PC-3 (cell line): ENCODE measurements around the gene ZNF524. TPM values are rescaled to one million over a fixed set of nuclear protein-coding genes. Genes with fewer than 3 reads are reported as not detected.
A peak's percentile ranks its signal among the peaks of the same experiment; 100 is the strongest.

Experiments
- ATAC-seq: fragments of 200-7000 bp; cut with Tn5 transposase; 2 replicates; pipeline ENCODE4 v1.9.1; 2020; ENCODE audit warnings: mild to moderate bottlenecking, moderate library complexity
- BruUV-seq: library from RNA; stranded (reverse); fragments of 400-500 nt; replicated peaks from 2 replicates; lab custom pipeline; 2021; lab: Mats Ljungman, UMichigan
- CTCF ChIA-PET: fragments of 300-600 bp; sonication (Branson Sonifier 250); formaldehyde crosslinking; loops from one replicate; lab custom pipeline; 2022; ENCODE audit warnings: antibody characterized with exemption; lab: Charles Lee
- POLR2A ChIA-PET: fragments of 300-600 bp; sonication (Branson Sonifier 250); formaldehyde crosslinking; loops from one replicate; lab custom pipeline; 2022; ENCODE audit warnings: antibody characterized with exemption; ENCODE audit not compliant: unreplicated experiment; lab: Charles Lee
- DNase-seq: peaks from one replicate; pipeline ENCODE4 v3.0.0-alpha.2; 2015
- H2AFZ ChIP-seq: fragments of 300-600 bp; sonication (generic); 2 replicates; pipeline ENCODE4 v1.6.0; 2016; ENCODE audit warnings: antibody characterized with exemption, low read length
- H3F3A ChIP-seq: fragments of 300-600 bp; sonication (generic); one replicate; pipeline ENCODE4 v1.6.0; 2017; ENCODE audit warnings: antibody characterized with exemption, low read length, control low read depth, mild to moderate bottlenecking; ENCODE audit not compliant: unreplicated experiment
- H3K27ac ChIP-seq: fragments of 300-600 bp; sonication (generic); 2 replicates; pipeline ENCODE4 v1.5.1; 2016; ENCODE audit warnings: mild to moderate bottlenecking, low read length
- H3K27me3 ChIP-seq: fragments of 300-600 bp; sonication (generic); 2 replicates; pipeline ENCODE4 v1.6.1; 2016; ENCODE audit warnings: low read length, mixed read lengths
- H3K36me3 ChIP-seq: fragments of 300-600 bp; sonication (generic); 2 replicates; pipeline ENCODE4 v1.6.1; 2016; ENCODE audit warnings: low read depth, mixed run types, low read length, mixed read lengths
- H3K4me1 ChIP-seq: fragments of 300-600 bp; sonication (generic); 2 replicates; pipeline ENCODE4 v1.5.1; 2016; ENCODE audit warnings: low read length; ENCODE audit not compliant: insufficient read depth
- H3K4me2 ChIP-seq: fragments of 300-600 bp; sonication (generic); 2 replicates; pipeline ENCODE4 v1.6.0; 2016; ENCODE audit warnings: low read length
- H3K4me3 ChIP-seq: fragments of 300-600 bp; sonication (generic); 2 replicates; pipeline ENCODE4 v1.5.1; 2016; ENCODE audit warnings: mild to moderate bottlenecking, low read length, mixed read lengths
- H3K79me2 ChIP-seq: fragments of 300-600 bp; sonication (generic); 2 replicates; pipeline ENCODE4 v1.6.1; 2017; ENCODE audit warnings: low read length, mixed read lengths
- H3K9ac ChIP-seq: fragments of 300-600 bp; sonication (generic); 2 replicates; pipeline ENCODE4 v1.6.0; 2016; ENCODE audit warnings: mild to moderate bottlenecking, low read length
- H3K9me2 ChIP-seq: fragments of 300-600 bp; sonication (generic); replicated peaks from 2 replicates; pipeline ENCODE4 v1.6.1; 2016; ENCODE audit warnings: mixed run types, low read length, mixed read lengths
- H3K9me3 ChIP-seq: fragments of 300-600 bp; sonication (generic); 2 replicates; pipeline ENCODE4 v1.6.1; 2016; ENCODE audit warnings: low read length, mixed read lengths
- H4K20me1 ChIP-seq: fragments of 300-600 bp; sonication (generic); 2 replicates; pipeline ENCODE4 v1.6.1; 2016; ENCODE audit warnings: low read length, mixed read lengths
- CTCF ChIP-seq: fragments of 300-600 bp; sonication (generic); conservative IDR thresholded peaks from 2 replicates; pipeline ENCODE4 v1.5.1; 2017; ENCODE audit warnings: antibody characterized with exemption, low read depth, mild to moderate bottlenecking, low read length
- EZH2 ChIP-seq: fragments of 300-600 bp; sonication (generic); IDR thresholded peaks from one replicate; pipeline ENCODE4 v1.6.1; 2017; ENCODE audit warnings: antibody characterized with exemption, mild to moderate bottlenecking, low read length; ENCODE audit not compliant: unreplicated experiment
- EZH2phosphoT487 ChIP-seq: fragments of 300-600 bp; sonication (generic); IDR thresholded peaks from 2 replicates; pipeline ENCODE4 v1.6.1; 2018; ENCODE audit warnings: mild to moderate bottlenecking, antibody characterized with exemption, low read length, borderline replicate concordance
- intact Hi-C: fragments of 100-400 bp; cut with micrococcal nuclease; formaldehyde crosslinking; loops from 2 replicates; pipeline ENCODE4 v1.9.0; 2023
- total RNA-seq: library from RNA; depleted of rRNA; stranded (reverse); fragments of >200 nt; gene quantifications from 2 replicates; pipeline ENCODE4 v1.2.3, GENCODE V29; 2014

ZNF524 gene
- total RNA-seq, 1 experiment from 2014 or later, result 27.7 TPM

DNA sequence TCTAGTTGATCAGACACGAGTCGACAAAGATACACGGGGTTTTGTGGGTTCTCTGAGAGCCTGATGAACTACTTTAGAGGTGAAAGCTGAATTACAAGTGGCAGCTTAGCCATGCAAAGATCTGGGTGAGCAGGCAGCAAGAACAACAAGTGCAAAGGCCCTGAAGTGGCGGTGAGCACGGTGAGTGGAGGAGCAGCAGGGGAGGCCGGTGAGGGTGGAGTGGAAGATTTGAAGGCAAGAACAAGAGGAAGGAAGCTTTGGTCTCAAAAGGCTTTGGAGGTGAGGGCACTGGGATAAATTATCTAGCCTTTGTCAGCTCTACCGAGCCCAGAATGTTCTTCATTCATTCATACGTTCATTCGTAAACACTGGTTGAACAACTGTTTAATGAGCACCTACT lies 6.7 kb downstream of the ZNF524 start:
- CTCF ChIA-PET, result interaction anchor here (0.5 to 2.8 kb wide), 11 partner anchors 17 to 460 kb away, joined by 3 to 12 read pairs (median 4); partner anchors contain the start of genes ISOC2 and ZNF784
- intact Hi-C loops, result loop anchor here (1.0 kb wide), 1 partner anchor 90 kb away; no protein-coding TSS in a partner anchor
- peak overlapping the region; percentile 82 for H3K4me3 ChIP-seq

GRCh38 chr19:55609326-55609725 lies 9.2 kb downstream of the ZNF524 start:
- Histone ChIP-seq H3K36me3 (no peaks in the 10 kb centered on the region), H2AFZ (no peak overlapping the region), H3K27ac (no peak overlapping the region), H3K9ac (no peak overlapping the region), H3K4me3 (no peak overlapping the region), H3K4me2 (no peak overlapping the region), H3K79me2 (peaks cover 31% of the 10 kb centered on the region), H3K9me2 (no peaks in the 10 kb centered on the region), H3F3A (peaks cover 6% of the 10 kb centered on the region), H4K20me1 (no peaks in the 10 kb centered on the region; the same call in 1 of the 2 replicates), H3K4me1 (peaks cover 15% of the 10 kb centered on the region), H3K9me3 (no peaks in the 10 kb centered on the region), H3K27me3 (no peaks in the 10 kb centered on the region)
- no peak for ATAC-seq
- ChIA-PET CTCF (no interaction called here), POLR2A (no interaction called here)
- BruUV-seq, result no TSS peak
- intact Hi-C loops, result no loop called here
- no peak for TF ChIP-seq EZH2
- no peak for TF ChIP-seq EZH2phosphoT487
- no peak for TF ChIP-seq CTCF
- DNase-seq, result no peak

More for the DNA sequence above, 6.7 kb downstream of the ZNF524 start:
- TF ChIP-seq CTCF (no peak), EZH2 (no peak), EZH2phosphoT487 (no peak)
- no peaks in the 10 kb centered on the region for H3K27me3 ChIP-seq
- TSS peak; percentile 34 for BruUV-seq
- no peaks in the 10 kb centered on the region; the same call in 1 of the 2 replicates for H4K20me1 ChIP-seq
- DNase-seq, result no peak
- H3K9me2 ChIP-seq, result no peaks in the 10 kb centered on the region
- H2AFZ ChIP-seq, result peak overlapping the region; percentile 36; the same call in 1 of the 2 replicates
- H3K79me2 ChIP-seq, result peaks cover 30% of the 10 kb centered on the region
- no peak for ATAC-seq
- peak overlapping the region; percentile 87 for H3K4me2 ChIP-seq
- H3K9ac ChIP-seq, result peak overlapping the region; percentile 93
- H3F3A ChIP-seq, result peaks cover 6% of the 10 kb centered on the region
- H3K27ac ChIP-seq, result no peak overlapping the region
- H3K4me1 ChIP-seq, result peaks cover 16% of the 10 kb centered on the region
- POLR2A ChIA-PET, result interaction anchor here (0.5 to 0.9 kb wide), 2 partner anchors 24 to 267 kb away, joined by 5 to 15 read pairs; partner anchors contain the start of gene KMT5C
- H3K9me3 ChIP-seq, result no peaks in the 10 kb centered on the region
- H3K36me3 ChIP-seq, result no peaks in the 10 kb centered on the region

DNA sequence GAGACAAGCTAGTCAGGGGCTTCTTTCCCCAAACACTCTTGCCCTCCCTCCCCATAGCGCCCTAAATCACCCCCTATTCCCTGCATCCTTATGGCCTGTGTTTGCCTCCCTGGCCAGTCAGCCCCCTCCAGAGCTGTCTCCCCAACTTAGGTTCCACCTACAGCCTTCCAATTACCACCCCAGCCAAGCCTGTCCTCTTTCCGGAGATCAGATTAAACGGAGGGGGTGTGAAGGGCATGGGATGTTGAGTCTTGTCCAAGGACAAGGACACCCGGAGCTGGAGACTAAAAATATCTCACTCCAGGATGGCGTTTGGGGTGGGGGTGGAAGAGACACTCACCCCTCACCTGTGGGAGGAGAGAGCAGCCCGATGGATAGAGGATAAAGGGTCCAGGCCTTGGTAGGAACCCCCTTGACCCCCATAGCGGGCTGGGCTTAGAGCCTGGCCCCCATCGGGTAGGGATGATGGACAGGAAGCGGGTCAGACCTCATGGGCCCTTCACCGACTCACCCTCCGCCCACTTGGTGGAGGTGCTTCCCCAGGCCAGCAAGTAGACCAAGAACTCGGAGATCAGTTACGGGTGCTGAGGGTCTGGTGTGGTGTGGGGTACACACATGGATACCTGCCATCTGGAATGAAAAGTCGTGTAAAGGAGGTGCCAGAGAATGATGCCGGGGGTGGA lies 11.4 kb downstream of the ZNF524 start:
- TF ChIP-seq CTCF (no peak), EZH2 (no peak), EZH2phosphoT487 (no peak)
- no peak overlapping the region for H3K4me3 ChIP-seq
- ChIA-PET CTCF (no interaction called here), POLR2A (no interaction called here)
- BruUV-seq, result no TSS peak
- H3K79me2 ChIP-seq, result peaks cover 24% of the 10 kb centered on the region
- H3K9ac ChIP-seq, result no peak overlapping the region
- no peak overlapping the region for H3K4me2 ChIP-seq
- H2AFZ ChIP-seq, result no peak overlapping the region
- H3K36me3 ChIP-seq, result no peaks in the 10 kb centered on the region; the same call in 1 of the 2 replicates
- no peaks in the 10 kb centered on the region for H3K9me3 ChIP-seq
- H3F3A ChIP-seq, result no peaks in the 10 kb centered on the region
- intact Hi-C loops, result no loop called here
- no peak overlapping the region for H3K27ac ChIP-seq
- no peaks in the 10 kb centered on the region for H3K27me3 ChIP-seq
- H4K20me1 ChIP-seq, result no peaks in the 10 kb centered on the region; the same call in 1 of the 2 replicates
- peaks cover 7% of the 10 kb centered on the region; the same call in 1 of the 2 replicates for H3K4me1 ChIP-seq
- ATAC-seq (no peak), DNase-seq (no peak)
- H3K9me2 ChIP-seq, result no peaks in the 10 kb centered on the region
